HepG2 (cell line): ENCODE data around the gene UQCR11. TPM values are rescaled to one million over a fixed set of nuclear protein-coding genes. Genes with fewer than 3 reads are reported as not detected.

ENCODE experiments used
- EED ChIP-seq: sonication (generic); formaldehyde crosslinking; IDR thresholded peaks from 2 replicates; pipeline ENCODE4 v1.5.0; 2020; ENCODE audit warnings: mild to moderate bottlenecking, missing genetic modification reagents
- EZH2 ChIP-seq: conservative IDR thresholded peaks from 2 replicates; pipeline ENCODE4 v1.6.1; 2012; ENCODE audit warnings: mild to moderate bottlenecking, low read depth, low read length, moderate library complexity
- HNF1A ChIP-seq, 2 experiments: sonication (generic) in 1 of 2; formaldehyde crosslinking in 1 of 2; IDR thresholded peaks; 2 replicates each; pipeline versions ENCODE4 v1.4.0 to v1.6.1; 2016 to 2020; ENCODE audit warnings: borderline replicate concordance in 1 of 2, low read depth in 1 of 2, mild to moderate bottlenecking in 1 of 2, missing genetic modification reagents in 1 of 2
- HOXA5 ChIP-seq: sonication (generic); formaldehyde crosslinking; IDR thresholded peaks from 2 replicates; pipeline ENCODE4 v1.4.0; 2020; ENCODE audit warnings: missing genetic modification reagents
- HOXD1 ChIP-seq: sonication (generic); formaldehyde crosslinking; IDR thresholded peaks from 2 replicates; pipeline ENCODE4 v1.5.0; 2020; ENCODE audit warnings: missing genetic modification reagents
- LBX2 ChIP-seq: sonication (generic); formaldehyde crosslinking; IDR thresholded peaks from 2 replicates; pipeline ENCODE4 v1.5.0; 2020; ENCODE audit warnings: missing genetic modification reagents, mild to moderate bottlenecking, borderline replicate concordance
- MTF2 ChIP-seq: sonication (generic); formaldehyde crosslinking; IDR thresholded peaks from 2 replicates; pipeline ENCODE4 v1.5.0; 2020; ENCODE audit warnings: missing genetic modification reagents, borderline replicate concordance
- NKX3-1 ChIP-seq: sonication (generic); formaldehyde crosslinking; IDR thresholded peaks from 2 replicates; pipeline ENCODE4 v1.5.0; 2020; ENCODE audit warnings: missing genetic modification reagents
- NONO ChIP-seq, 2 experiments: fragments of 450-650 bp in 1 of 2; sonication (generic) in 1 of 2; formaldehyde crosslinking in 1 of 2; IDR thresholded peaks in 1 of 2; conservative IDR thresholded peaks in 1 of 2; 2 replicates each; pipeline versions ENCODE4 v1.6.1 to v1.8.0; 2017 to 2022; ENCODE audit warnings: mild to moderate bottlenecking in 1 of 2, missing genetic modification reagents in 1 of 2, moderate library complexity in 1 of 2
- RBM39 ChIP-seq: fragments of 200-400 bp; formaldehyde crosslinking; IDR thresholded peaks from one replicate; pipeline ENCODE4 v1.6.1; 2018; ENCODE audit warnings: antibody characterized with exemption, mild to moderate bottlenecking, low read depth, low read length; ENCODE audit not compliant: poor library complexity, severe bottlenecking
- SCMH1 ChIP-seq: sonication (generic); formaldehyde crosslinking; IDR thresholded peaks from 2 replicates; pipeline ENCODE4 v1.9.0; 2021; ENCODE audit warnings: missing genetic modification reagents, mild to moderate bottlenecking, borderline replicate concordance
- TEF ChIP-seq: sonication (generic); formaldehyde crosslinking; IDR thresholded peaks from 2 replicates; pipeline ENCODE4 v1.5.0; 2020; ENCODE audit warnings: missing genetic modification reagents
- ZBTB14 ChIP-seq: sonication (generic); formaldehyde crosslinking; IDR thresholded peaks from 2 replicates; pipeline ENCODE4 v1.4.0; 2020; ENCODE audit warnings: missing genetic modification reagents
- ZFP90 ChIP-seq: sonication (generic); formaldehyde crosslinking; IDR thresholded peaks from 2 replicates; pipeline ENCODE4 v1.8.0; 2022; ENCODE audit warnings: missing genetic modification reagents, mild to moderate bottlenecking, inconsistent platforms, borderline replicate concordance
- ZFY ChIP-seq: sonication (generic); formaldehyde crosslinking; IDR thresholded peaks from 2 replicates; pipeline ENCODE4 v1.4.0; 2020; ENCODE audit warnings: missing genetic modification reagents
- ZNF329 ChIP-seq: sonication (generic); formaldehyde crosslinking; IDR thresholded peaks from 2 replicates; pipeline ENCODE4 v1.9.0; 2021; ENCODE audit warnings: low read depth, mild to moderate bottlenecking, missing genetic modification reagents
- ZNF451 ChIP-seq: sonication (generic); formaldehyde crosslinking; IDR thresholded peaks from 2 replicates; pipeline ENCODE4 v1.5.0; 2020; ENCODE audit warnings: mild to moderate bottlenecking, missing genetic modification reagents
- ZNF569 ChIP-seq: sonication (generic); formaldehyde crosslinking; IDR thresholded peaks from 2 replicates; pipeline ENCODE4 v1.5.0; 2020; ENCODE audit warnings: mild to moderate bottlenecking, missing genetic modification reagents, moderate library complexity, borderline replicate concordance
- ZNF570 ChIP-seq: sonication (generic); formaldehyde crosslinking; IDR thresholded peaks from 2 replicates; pipeline ENCODE4 v1.4.0; 2020; ENCODE audit warnings: mild to moderate bottlenecking, missing genetic modification reagents, borderline replicate concordance
- ZNF607 ChIP-seq: sonication (generic); formaldehyde crosslinking; IDR thresholded peaks from 2 replicates; pipeline ENCODE4 v1.5.1; 2020; ENCODE audit warnings: missing genetic modification reagents, mild to moderate bottlenecking, borderline replicate concordance
- ZNF616 ChIP-seq: sonication (generic); formaldehyde crosslinking; IDR thresholded peaks from 2 replicates; pipeline ENCODE4 v1.5.0; 2020; ENCODE audit warnings: low read depth, mild to moderate bottlenecking, missing genetic modification reagents
- ZNF776 ChIP-seq: sonication (generic); formaldehyde crosslinking; IDR thresholded peaks from 2 replicates; pipeline ENCODE4 v1.4.0; 2020; ENCODE audit warnings: mild to moderate bottlenecking, missing genetic modification reagents
- polyA plus RNA-seq, 8 experiments: library from polyadenylated mRNA; depleted of rRNA in 3 of 8; stranded (reverse) in 7 of 8; unstranded in 1 of 8; fragments of >200 nt; fragmentation: Illumina TruSeq in 4 of 8; extraction: Trizol in 4 of 8; gene quantifications; 2 replicates each; pipeline versions ENCODE4 v1.2.1 to v1.2.3, GENCODE V29; 2011 to 2016; ENCODE audit warnings: low read depth in 4 of 8, missing spikeins in 1 of 8, mixed read lengths in 1 of 8; ENCODE audit not compliant: insufficient read depth in 1 of 8
- total RNA-seq, 5 experiments: library from RNA; depleted of rRNA; stranded (reverse); fragments of >200 nt; fragmentation: Illumina TruSeq; extraction: Trizol; gene quantifications; 2 replicates each; pipeline ENCODE4 v1.2.3, GENCODE V29; 2016; ENCODE audit warnings: low read depth in 1 of 5

UQCR11 gene
- total and polyA plus RNA-seq, 2 of the 13 experiments (the other 11 are each of a cell fraction or from before 2014, with no cell fraction given) = 125 to 214 TPM

DNA sequence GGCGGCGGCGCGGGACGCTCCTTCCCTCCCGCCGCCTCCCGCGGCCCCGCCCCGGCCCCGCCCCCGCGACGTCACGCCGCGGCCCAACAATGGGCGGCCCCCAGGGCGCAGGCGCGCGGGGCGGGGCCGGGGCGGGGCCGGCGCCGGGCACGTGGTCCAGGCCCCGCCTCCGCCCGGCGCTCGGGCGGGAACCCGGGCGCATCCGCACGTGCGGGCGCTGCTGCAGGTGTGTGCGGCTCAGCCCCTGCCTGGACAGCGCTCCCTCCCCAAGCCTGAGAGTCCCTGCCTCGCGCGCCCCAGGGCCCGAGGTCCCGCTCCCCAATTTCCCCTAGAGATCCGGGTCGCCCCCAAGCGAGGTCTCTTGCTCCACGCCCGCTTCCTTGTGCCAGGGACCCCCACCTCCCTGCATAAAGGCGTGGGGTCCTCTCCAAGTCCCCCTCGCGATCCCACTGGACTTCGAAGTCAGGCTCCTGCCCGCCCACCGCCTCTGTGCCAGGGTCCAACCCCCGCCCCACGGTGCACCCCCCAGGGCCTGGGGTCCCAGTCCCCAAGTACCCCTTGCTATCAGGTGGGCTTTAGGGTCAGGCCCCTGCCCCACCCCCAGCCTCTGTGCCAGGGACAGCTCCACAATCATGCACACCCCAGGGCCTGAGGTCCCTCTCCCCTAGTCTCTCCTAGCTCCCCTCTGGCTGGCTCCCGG, 36.8 kb downstream of the UQCR11 start, which contains the start of gene MEX3D (continued):
- TF ChIP-seq ZBTB14 (CRISPR knock-in tag) (peak; percentile 38; the same call in 1 of the 2 replicates), MTF2 (no peak), HOXA5 (CRISPR knock-in tag) (0 out of 2 replicates have a peak, but pooled peaks have one; percentile 61), ZNF607 (CRISPR knock-in tag) (peak; percentile 60; the same call in 1 of the 2 replicates), EED (CRISPR knock-in tag) (no peak), RBM39 (no peak), EZH2 (no peak), ZNF616 (CRISPR knock-in tag) (no peak), NONO (IDR thresholded peaks at IDR 0.05) (no peak), NONO (CRISPR knock-in tag; conservative IDR thresholded peaks at IDR 0.05) (no peak), ZNF570 (CRISPR knock-in tag) (0 out of 2 replicates have a peak, but pooled peaks have one; percentile 63), HNF1A (IDR thresholded peaks at IDR 0.05; ENCODE audit: low read depth) (no peak), HNF1A (CRISPR knock-in tag; IDR thresholded peaks at IDR 0.05; ENCODE audit: borderline replicate concordance) (0 out of 2 replicates have a peak, but pooled peaks have one; percentile 47), TEF (CRISPR knock-in tag) (peak; percentile 42; the same call in 1 of the 2 replicates), HOXD1 (CRISPR knock-in tag) (peak; percentile 77; the same call in 1 of the 2 replicates), ZFP90 (no peak; the same call in 1 of the 2 replicates), NKX3-1 (peak; percentile 78; the same call in 1 of the 2 replicates), SCMH1 (CRISPR knock-in tag) (no peak), ZNF329 (CRISPR knock-in tag) (0 out of 2 replicates have a peak, but pooled peaks have one; percentile 60), ZNF776 (peak; percentile 87; the same call in 1 of the 2 replicates), ZNF569 (no peak), ZNF451 (CRISPR knock-in tag) (peak; percentile 69; the same call in 1 of the 2 replicates), LBX2 (CRISPR knock-in tag) (peak; percentile 88; the same call in 1 of the 2 replicates), ZFY (CRISPR knock-in tag) (peak; percentile 46; the same call in 1 of the 2 replicates)
